ENCODE results near the gene ANO7. TPM values are rescaled to one million over a fixed set of nuclear protein-coding genes. Genes with fewer than 3 reads are reported as not detected.

The ANO7 gene
- total RNA-seq, 1 donor from 2014 or later: 16.1 TPM

- no peak for TF ChIP-seq CTCF (IDR thresholded peaks at IDR 0.05; ENCODE audit: unreplicated experiment)
- Mint-ChIP-seq H3K4me1 (ENCODE audit: unreplicated experiment) (peaks cover 12% of the 10 kb centered on the region), H3K27ac (ENCODE audit: unreplicated experiment) (peak overlapping the region; percentile 30), H3K27me3 (ENCODE audit: unreplicated experiment) (peaks cover 18% of the 10 kb centered on the region), H3K36me3 (ENCODE audit: low read depth, unreplicated experiment) (peaks cover 5% of the 10 kb centered on the region), H3K9me3 (ENCODE audit: unreplicated experiment) (no peaks in the 10 kb centered on the region), H3K4me3 (ENCODE audit: unreplicated experiment) (peak overlapping the region; percentile 47)
- DNase-seq (ENCODE audit: low spot score): no peak
Measured at GRCh38 chr2:241216211-241216761, 27.8 kb downstream of the ANO7 start.

DNA sequence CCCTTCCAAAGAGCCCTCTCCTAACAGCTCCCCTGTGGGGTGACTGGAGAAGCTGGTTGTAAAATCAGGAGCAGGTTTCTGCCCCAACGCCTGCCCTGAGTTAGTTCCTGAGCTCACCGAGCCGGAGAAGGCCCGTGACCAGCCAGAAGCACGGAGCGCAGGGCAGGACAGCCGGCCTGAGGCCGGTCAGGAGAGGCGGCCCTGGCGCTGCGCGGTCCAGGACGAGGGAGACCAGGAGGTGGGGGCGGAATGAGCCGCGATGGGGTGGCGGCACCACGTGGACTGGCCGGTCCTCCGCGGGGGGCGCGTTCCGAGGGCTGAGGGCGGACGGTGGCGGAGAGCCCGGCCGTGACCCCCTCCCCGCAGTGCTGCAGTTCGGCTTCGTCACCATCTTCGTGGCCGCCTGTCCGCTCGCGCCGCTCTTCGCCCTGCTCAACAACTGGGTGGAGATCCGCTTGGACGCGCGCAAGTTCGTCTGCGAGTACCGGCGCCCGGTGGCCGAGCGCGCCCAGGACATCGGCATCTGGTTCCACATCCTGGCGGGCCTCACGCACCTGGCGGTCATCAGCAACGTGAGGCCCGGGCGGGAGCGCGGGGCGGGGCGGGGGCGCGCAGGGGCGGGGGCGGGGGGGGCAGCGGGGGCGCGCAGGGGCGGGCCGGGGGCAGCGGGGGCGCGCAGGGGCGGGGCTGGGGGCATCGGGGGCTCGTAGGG, 29.0 kb downstream of the ANO7 start:
- no peak for TF ChIP-seq CTCF (IDR thresholded peaks at IDR 0.05; ENCODE audit: unreplicated experiment)
- H3K4me1 Mint-ChIP-seq (ENCODE audit: unreplicated experiment): peaks cover 15% of the 10 kb centered on the region
- H3K36me3 Mint-ChIP-seq (ENCODE audit: low read depth, unreplicated experiment): peaks cover 8% of the 10 kb centered on the region
- peak overlapping the region; percentile 65 for H3K4me3 Mint-ChIP-seq (ENCODE audit: unreplicated experiment)
- peaks cover 16% of the 10 kb centered on the region for H3K27me3 Mint-ChIP-seq (ENCODE audit: unreplicated experiment)
- H3K27ac Mint-ChIP-seq (ENCODE audit: unreplicated experiment): no peak overlapping the region
- no peaks in the 10 kb centered on the region for H3K9me3 Mint-ChIP-seq (ENCODE audit: unreplicated experiment)
- peak; percentile 66 for DNase-seq (ENCODE audit: low spot score)

GRCh38 chr2:241218131-241219029, 29.9 kb downstream of the ANO7 start:
- Mint-ChIP-seq H3K9me3 (ENCODE audit: unreplicated experiment) (no peaks in the 10 kb centered on the region), H3K27me3 (ENCODE audit: unreplicated experiment) (peaks cover 16% of the 10 kb centered on the region), H3K4me3 (ENCODE audit: unreplicated experiment) (peak overlapping the region; percentile 97), H3K27ac (ENCODE audit: unreplicated experiment) (peak overlapping the region; percentile 77), H3K4me1 (ENCODE audit: unreplicated experiment) (peaks cover 19% of the 10 kb centered on the region), H3K36me3 (ENCODE audit: low read depth, unreplicated experiment) (peaks cover 11% of the 10 kb centered on the region)
- DNase-seq (ENCODE audit: low spot score): peak; percentile 66
- no peak for TF ChIP-seq CTCF (IDR thresholded peaks at IDR 0.05; ENCODE audit: unreplicated experiment)

DNA sequence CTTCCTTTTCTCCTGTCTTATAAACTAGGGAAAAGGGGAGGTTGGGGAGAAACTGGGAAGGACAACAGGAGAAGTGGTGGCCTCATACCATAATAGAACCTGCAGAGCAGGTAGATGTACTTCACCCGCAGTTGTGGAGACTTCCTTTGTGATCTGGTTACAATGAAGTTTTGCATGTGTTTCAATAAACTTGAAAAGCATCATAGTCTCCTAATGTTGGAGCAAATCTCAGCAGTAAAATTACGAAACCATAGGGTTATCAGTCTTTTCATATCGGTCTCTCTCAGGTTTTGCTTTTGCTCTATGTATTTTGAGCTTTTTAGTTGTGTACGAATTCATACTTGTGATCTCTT, 30.5 kb downstream of the ANO7 start:
- TF ChIP-seq CTCF (IDR thresholded peaks at IDR 0.05; ENCODE audit: unreplicated experiment): no peak
- Mint-ChIP-seq H3K27ac (ENCODE audit: unreplicated experiment) (peak overlapping the region; percentile 77), H3K27me3 (ENCODE audit: unreplicated experiment) (peaks cover 11% of the 10 kb centered on the region), H3K36me3 (ENCODE audit: low read depth, unreplicated experiment) (peaks cover 11% of the 10 kb centered on the region), H3K9me3 (ENCODE audit: unreplicated experiment) (no peaks in the 10 kb centered on the region), H3K4me3 (ENCODE audit: unreplicated experiment) (peak overlapping the region; percentile 97), H3K4me1 (ENCODE audit: unreplicated experiment) (peaks cover 25% of the 10 kb centered on the region)
- no peak for DNase-seq (ENCODE audit: low spot score)
